Measurements from ENCODE around the gene DNAAF9.

Gene DNAAF9

DNA sequence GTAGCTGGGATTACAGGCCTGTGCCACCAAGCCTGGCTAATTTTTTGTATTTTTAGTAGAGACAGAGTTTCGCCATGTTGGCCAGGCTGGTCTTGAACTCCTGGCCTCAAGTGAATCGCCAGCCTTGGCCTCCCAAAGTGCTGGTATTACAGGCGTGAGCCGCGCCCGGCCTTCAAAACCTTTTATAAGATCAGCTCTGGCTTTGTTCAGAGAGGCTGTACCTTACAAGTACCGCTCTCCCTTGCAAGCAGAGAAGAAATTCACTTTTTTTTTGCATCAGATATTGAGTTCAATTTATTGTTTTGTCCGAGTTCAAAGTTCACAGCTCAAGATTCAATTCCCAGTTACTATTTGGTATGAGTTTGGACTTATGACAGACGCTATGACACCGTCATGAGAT is 1.9 kb upstream of the DNAAF9 start:
- no peak for DNase-seq

DNA sequence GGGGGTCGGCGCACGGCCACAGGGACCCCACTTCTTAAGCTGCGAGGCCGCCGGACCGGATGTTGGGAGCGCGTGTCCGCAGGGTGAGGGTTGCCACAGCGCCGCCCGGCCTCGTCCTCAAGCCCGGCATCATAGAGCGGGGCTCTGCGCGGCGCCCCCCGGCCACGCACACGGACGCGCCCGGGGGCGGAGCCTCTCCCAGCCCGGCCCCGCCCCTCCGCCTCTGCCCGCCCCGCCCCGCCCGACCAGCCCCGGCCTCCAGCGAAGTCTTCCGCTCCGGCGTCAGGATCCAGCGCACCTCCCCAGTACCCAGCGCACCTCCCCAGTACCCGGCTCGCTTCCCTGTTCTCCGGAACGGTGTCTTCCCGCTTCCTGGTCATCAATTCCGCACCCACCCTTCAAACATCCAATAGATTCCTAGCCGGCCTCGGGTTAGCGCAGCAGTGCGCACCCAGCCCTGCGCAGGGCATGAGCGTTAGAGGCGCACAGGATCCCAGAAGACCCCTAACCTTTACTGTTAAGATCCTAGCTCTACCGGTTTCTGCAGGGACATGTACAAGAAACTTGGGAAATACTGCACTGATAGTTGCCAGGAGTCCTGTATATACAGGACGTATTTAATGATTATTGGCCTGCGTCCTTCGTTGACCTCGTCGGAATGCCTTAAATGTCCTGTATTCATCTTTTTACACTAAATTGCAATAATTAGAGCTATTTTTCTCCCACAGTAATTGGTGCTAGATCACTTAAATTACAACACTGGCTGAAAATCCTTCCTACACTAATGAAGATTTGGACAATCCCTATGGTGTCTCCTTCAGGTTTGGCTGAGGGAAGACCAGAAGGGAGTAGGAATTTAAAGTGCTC is 535 bp upstream of the DNAAF9 start:
- peak; percentile 62 for DNase-seq

DNA sequence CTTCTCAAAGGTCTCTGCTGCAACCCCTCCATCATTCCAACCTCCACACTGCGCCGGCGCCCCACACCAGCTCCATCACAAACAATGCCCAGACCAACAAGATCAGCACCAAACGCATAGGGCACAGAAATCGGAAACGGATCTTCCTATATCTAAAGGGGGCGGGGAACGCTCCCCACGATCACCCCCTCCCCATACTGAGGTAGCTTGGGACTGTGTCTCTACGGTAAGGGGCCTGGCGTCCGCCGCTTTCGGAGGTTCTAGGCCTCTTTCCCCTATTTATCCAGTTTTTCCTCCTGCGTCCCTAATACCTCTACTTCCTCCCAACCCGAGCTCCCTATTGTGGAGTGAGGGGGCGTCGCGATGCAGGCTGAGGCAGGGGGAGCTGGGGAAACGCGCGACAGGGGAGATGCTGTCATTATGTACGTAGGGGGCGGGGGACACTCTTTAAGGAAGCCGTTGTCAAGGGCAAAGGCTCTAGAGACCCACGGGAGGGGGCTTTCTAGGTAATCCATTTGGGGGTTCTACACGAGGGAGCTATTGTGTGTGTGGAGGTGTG is 909 bp downstream of the DNAAF9 start:
- no peak for DNase-seq

DNA sequence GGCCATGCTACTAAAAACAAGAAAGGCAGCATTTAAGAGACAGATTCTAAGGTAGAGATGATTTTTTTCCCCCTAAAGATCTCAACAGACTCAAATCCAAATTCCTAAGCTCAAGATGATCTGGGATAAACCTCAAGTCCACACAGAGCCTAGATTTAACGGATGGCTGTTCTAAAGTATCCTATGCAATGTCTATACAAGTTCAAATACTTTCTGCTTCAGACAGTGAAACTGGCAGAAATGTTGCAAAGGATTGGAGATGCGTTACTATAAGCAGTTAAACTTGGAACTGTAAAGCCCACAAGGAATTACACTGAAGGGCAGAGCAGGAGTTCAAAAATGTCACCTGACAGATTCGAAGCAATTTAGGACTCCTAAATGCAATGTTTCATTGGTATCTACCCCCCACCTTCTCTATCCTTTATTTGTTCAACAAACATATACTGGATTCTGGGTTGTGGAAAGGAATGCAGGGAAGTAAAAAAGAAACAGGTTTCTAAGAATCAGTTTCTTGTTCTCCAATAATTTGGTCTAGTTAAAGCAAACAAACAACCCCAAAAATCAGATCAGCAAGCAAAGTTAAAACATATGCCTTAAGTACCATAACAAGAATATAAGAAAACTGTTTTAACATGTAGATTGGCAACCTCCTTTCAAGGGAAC is 1.6 kb downstream of the DNAAF9 start:
- DNase-seq, result no peak

DNA sequence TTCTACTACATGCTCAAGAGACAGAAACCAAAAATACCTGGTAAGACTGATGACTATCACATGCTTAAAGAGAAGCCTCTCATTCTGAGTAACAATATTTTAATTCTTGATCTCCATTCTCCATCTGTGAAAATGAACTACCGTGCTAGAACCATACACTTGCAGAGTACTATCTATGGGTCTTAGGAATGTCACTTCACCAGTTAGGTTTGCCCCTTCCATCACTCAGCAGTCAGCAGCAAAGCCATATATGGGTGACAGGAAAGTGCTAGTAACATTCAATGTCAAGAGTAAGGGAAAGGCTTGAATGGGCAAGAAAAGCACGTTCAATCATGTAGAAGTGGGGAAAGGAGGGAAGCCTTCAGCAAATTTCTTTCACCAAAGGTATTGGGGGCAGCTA is 2.3 kb downstream of the DNAAF9 start:
- no peak for DNase-seq

DNA sequence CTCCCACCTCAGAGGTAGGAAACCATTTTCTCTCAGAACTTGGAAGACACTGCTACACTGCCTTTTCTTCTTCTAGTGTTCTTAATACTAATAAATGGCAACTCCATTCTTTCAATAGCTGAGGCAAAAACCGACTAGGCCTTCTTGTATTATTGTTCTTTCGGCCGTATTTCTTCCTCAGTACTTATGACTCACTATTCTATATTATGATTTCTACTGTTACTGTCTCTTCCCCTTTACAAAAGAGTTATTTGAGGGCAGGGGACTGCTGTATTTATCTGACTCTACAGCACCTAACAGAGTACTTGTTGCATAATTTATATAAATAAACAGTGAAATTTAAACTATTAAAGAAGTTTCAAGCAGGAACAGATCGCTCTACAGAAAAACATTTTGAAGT is 3.1 kb downstream of the DNAAF9 start:
- no peak for DNase-seq

DNA sequence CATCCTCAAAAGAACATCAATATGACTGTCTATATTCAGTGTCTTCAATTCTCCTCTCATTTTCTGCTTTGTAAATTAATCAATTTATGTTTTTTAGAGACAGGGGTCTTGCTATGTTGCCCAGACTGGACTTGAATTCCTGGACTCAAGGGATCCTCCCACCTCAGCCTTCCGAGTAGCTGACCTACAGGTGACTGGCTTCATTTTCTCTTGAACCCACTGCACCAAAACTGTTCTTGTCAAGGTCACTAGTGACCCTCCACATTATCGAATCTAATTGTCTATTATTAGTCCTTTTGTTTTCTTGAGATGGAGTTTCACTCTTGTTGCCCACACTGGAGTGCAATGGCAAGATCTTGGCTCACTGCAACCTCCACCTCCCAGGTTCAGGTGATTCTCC is 3.7 kb downstream of the DNAAF9 start:
- no peak for DNase-seq

DNA sequence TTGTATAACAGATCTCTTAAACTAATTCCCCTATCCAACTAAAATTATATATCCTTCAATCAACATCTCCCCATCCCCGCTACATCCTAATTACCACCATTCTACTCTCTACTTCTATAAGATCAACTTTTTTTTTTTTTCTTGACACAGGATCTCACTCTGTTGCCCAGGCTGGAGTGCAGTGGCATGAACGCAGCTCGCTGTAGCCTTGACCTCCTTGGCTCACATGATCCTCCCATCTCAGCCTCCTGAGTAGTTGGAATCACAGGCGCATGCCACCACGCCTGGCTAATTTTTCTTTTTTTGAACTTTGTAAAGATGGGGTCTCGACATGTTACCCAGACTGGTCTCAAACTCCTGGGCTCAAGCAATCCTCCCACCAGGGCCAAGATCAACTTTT is 5.0 kb downstream of the DNAAF9 start:
- no peak for DNase-seq

DNA sequence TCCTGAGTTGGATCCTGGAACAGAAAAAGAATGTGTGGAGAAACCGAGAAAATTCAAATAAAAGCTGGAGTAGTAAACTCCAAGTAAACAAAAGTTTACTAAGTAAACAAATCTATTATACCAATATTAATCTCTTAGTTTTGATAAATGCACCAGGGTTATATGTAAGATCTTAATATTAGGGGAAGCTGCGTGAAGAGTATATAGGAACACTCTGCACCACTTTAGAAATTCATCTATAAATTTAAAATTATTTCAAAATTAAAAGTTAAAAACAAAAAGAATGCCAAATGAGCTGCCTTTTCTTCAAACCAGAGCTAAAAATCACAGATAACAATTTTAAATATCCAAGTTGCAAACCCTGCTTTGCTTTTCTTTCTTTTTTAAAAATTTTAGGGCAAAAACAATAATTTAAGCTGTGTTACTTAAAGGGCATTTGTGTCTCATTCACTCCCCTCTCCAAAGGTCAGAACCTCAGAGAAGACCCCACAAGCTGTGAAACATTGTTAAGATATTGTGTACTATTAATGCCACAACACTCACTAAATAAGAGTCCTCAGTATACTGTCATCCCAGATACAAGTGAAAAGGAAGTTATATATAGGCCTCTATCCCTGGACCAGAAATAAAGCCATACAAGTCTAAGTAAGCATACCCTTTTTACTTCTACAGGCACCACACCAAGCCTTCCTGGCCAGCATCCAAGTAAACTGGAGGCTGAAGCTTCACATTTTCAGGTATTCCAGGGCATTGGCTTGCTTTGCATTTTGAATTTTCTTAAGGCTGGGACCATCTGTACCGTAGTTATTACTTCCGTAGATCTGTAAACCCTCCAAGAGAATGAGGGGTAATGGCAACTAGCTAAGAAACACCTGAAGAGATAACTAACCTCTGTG is 7.0 kb downstream of the DNAAF9 start:
- DNase-seq, result no peak

DNA sequence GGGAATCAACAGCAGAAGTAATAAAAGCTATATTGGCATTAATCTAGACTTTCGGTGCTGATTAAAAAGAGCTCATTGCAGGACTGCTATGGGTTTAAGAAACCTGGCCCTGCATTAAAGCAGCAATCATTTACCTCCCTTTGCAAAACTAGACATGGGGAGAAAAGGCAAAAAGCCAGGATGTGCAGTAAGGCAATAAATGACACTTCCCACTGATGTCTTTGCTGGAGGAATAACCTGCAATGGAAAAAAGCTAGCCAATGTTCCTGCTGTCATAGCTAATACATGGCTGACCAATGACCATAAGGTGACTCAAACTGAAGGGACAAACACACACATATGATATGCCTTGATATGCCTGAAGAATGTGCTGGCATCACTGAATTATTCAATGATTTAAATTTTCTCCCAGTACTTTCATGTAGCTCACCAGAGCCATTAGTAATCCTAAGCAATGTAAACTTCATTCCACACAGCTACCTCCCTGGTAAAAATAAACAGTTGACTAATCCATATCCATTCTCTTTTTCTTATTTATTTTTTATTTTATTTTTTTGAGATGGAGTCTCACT is 8.7 kb downstream of the DNAAF9 start:
- DNase-seq, result no peak

DNA sequence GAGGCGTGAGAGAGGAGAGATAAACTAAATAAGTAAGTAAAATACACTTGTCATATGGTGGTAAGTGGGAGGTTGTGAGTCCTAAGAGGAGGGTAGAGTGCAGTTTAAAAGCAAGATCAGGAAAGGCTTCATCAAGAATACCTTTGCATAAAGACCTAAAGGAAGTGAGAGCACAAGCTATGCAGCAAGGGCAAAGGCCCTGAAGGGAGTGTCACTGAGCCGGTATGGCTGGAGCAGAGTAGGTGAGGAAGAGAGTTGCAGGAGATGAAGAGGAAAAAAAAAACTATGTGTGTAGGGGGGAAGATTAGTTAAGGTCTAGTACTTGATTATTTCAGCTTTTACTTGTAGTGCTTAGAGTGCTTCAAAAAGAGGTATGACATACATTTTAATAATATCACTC is 11.0 kb downstream of the DNAAF9 start:
- DNase-seq, result no peak

DNA sequence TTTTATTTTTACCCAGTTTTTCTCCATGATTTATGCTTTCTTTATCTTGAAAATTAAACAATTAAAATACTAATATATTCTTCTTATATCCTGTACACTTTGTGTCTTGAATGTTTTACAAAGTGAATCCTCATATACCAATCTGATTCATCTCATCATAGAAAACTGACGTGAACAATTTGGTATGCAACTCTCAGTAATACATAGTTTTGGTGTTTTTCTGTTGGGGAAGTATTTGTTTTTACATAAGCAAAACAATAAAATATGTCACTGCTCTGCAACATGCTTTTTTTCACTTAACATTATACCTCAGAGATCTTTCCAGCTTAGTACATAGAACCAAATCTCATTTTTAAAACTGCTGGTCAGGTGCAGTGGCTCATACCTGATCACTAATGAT is 14.7 kb downstream of the DNAAF9 start:
- DNase-seq, result no peak

DNA sequence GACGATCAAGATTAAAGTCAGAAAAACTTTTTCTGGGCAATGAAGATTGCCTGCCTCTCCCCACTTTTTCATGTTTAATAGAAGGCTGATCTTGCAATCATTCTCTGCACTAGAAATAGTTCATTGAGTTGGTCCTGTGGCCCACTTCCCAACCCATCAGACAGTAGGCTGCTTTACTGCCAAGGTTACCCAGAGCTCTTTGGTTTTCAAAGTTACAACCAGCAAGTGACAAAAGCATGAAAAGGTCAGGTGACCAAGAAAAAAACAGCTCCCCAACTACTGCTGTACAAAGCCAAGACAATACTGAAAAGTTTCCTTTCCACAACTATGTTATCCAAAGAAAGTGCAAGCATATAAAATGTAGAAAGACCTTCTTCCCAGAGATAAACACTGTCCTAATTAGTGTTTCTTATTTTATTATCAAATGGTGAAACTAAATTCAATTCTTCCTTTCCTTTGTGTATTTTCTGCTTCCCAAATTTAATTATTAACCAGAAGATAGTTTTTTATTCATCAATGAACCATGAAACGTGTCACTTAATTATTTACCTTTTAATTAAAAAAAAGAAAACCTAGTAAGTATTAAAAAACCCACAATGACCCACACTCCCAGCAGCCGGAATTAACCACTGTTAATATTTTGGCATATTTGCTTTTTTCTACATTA is 16.6 kb downstream of the DNAAF9 start:
- DNase-seq, result no peak

DNA sequence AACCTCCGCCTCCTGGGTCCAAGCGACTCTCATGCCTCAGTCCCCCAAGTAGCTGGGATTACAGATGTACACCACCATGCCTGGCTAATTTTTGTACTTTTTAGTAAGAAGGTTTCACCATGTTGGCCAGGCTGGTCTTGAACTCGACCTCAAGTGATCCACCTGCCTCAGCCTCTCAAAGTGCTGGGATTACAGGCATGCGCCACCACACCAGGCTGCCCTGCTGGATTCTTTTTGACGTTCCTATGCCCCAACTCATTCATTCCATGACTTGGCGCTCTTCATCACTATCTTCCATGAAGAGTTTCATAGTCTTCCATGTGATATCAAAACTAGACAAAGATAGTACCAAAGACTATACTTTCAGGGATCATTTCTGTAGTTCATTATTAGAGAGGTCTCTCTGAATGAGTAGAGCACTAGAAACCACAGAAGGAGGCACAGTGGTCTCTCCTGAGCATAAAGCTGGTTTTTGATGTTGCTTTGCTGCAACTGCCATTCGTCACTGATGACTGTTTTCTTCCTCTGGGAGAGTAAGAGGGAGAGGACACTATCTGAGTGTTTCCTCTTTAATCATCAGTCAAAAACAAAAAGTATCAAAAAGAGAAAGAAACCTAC is 23.5 kb downstream of the DNAAF9 start:
- DNase-seq, result no peak

DNA sequence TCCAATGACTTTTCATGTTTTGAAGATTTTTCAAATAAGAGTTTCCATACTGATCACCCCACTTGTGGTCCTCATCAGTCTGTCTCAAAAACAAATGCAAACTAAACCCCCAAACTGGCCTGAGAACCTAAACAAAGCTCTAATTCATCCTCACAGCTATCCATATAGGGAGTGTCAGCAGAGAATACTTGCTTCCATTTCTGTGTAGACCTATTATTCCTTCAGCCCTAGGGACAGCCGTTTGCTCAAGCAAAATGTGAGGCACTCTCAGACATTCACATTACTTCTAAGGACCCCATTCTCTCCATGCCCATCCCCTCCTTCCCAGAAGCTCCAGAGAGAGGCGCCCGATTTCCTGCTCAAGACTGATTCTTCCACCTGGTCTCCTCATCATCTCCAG is 24.6 kb downstream of the DNAAF9 start:
- no peak for DNase-seq

DNA sequence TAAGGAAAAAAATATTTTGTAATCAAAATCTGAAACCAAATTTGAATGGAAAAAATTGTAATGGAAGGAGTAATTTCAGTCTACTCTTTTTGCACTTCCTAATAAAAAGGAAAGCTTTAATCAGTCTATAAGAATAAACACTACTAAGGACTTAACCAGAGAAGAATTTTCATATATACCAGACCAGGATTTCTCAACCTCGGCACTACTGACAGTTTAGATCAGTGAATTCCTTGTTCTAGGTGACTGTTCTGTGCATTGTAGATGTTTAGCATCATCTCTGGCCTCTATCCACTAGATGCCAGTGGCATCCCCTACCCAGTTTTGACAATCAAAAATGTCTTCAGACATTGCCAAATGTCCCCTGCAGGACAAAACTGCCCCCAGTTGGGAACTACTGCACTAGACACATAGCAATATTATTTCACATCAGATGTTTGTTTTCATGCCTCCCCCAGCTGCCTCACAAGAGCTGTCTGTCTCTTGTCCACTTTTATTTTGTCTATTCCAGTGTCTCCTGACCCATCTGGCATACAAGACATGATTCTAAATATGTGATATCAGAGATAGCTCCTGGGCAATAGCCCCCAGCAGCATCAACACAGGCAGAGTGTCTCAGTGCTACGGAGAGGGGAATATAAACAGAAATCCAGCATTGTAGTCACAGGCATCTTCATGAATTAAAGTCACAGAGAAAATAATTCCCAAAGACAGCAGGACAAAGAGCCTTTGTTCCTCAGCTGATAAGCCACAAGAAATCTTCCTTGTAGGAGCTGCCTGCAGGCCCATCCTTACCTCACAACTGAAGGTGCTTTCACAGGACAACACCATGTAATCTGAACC is 27.0 kb downstream of the DNAAF9 start:
- no peak for DNase-seq

DNA sequence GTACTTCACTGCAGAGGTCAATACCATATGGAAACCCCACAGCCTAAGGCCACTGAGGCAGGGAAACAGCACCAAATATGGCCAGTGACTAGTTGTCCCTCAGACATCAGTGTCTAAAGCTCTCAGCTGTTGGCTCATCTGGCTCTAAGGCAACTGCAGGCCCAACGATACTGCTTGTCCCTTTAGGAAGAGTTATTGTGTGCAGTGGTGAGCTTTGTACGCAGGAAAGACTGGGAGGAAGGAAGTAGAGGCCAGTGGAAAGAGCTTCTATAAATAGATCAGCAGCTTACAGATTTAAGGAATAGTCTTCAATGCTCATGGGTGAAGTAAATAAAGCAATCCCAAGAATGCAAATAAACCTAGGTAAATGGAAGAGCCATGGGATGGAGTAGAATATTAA is 29.3 kb downstream of the DNAAF9 start:
- DNase-seq, result no peak

DNA sequence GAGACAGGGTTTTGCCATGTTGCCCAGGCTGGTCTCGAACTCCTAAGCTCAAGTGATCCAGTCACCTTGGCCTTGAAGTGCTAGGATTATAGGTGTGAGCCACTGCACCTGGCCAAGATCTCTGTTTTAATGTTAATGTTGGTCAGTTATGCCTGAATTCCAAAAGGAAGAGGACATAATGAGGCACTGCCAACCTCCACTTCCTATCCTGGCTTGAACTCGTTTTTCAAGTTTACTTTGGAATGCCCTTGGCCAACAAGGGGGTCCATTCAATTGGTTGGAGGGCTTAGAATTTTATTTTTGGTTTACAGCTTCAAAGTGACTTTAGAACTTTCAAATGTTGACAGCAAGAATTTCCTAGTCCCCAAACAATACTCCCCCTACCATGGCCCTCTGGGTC is 29.8 kb downstream of the DNAAF9 start:
- no peak for DNase-seq

DNA sequence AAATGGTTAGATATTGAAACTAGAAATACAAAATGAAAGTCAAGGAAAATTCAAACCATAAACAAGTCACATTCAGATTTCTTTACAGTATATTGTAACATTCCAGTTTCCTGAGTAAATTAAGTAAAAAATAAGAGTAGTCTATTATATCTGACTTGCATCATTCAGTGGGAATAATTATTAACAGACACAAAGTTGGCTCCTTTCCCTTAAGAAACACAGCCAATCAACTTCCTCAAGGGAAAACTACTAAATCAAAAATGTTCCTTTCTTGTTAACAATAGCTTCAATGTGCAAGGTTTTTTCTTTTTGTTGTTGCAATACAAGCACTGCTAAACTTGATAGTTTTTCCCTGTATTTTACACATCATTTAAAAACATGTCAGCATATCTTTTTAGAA is 33.2 kb downstream of the DNAAF9 start:
- DNase-seq, result no peak

DNA sequence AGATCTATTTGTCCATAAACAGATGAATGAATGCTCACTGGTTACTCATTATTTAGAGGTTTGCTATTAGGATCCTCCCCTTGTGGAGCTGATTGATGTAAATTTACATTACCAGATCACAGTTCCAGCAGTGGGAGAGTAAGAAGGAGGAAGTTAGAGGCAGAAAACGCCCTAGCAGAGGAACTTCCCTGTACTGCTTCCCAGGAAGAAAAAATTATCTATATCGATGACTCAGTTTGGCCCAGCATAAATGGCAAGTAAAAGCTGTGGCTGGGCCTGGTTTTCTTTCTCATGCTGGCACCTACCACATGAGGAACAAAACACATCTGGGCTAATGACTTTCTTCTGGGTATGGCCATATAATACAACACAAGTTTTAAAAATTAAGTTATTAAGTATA is 35.7 kb downstream of the DNAAF9 start:
- DNase-seq, result no peak

DNA sequence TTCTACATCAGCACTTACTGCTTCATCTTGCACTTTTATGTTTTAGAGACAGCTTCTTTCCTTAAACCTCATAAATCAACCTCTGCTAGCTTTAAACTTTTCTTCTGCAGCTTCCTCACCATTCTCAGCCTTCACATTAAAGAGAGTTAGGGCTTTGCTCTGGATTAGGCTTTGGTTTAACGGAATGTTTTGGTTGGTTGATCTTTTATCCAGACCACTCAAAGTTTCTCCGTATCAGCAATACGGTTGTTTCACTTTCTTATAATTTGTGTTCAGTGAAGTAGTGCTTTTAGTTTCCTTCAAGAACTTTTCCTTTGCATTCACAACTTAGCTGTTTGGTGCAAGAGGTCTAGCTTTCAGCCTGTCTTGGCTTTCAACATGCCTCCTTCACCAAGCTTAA is 40.4 kb downstream of the DNAAF9 start:
- DNase-seq, result no peak
